HG02970 (cell line): Measurements from ENCODE around the gene LARP7.
"Not testable (repeated sequence)": the region's sequence is repeated elsewhere in the genome, so short reads cannot be mapped to it uniquely, and the experiment has no call there.

ENCODE experiments used
- ATAC-seq: cut with Tn5 transposase; IDR thresholded peaks from one replicate; pipeline ENCODE4 v1.9.1; 2021; ENCODE audit warnings: mild to moderate bottlenecking, moderate library complexity, moderate number of reproducible peaks; ENCODE audit not compliant: unreplicated experiment, low FRiP score

Gene LARP7

DNA sequence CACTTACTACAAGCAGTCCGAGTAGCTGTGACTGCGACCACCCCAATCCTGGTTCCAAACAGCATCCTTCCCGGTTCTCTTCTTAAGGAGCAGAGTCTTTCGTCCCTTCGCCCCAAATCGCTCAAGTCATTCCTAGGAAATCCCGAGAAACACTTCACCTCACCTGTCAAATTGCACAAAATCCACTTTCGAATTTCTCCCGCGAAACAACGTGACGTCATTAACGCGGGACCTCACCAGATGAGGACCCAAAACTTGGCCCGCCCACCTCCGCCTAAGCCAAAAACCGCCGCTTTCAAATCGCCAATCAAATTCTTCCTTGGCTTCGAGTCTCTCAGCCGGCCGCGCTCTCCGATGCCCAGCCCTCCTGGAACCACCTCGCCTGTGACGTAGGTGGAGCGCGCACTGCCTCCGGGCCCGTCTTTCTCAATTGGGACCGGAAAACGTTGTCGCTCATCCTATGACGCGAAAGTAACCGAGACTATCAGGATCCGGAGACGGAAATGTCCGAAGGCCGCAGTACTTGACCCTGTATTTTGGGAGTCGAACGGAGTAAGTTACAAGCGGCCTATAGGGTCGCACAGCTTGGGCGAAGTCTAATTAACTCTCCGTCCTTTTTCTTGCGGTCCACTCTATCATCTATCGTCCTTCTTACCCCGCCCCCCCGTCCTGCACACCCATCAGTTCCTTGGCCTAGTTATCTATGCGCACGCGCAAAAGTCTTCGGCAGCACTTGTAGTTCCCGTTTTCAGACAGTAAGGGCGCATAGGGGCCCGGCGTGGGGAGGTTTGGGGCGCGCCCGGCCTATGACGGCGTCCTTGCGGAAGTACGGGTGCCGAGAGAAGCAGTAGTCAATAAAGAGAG is at the start of gene LARP7, which contains the start of gene ZGRF1:
TSS of gene LARP7 (plus strand) at position 456 of the 864 bp plus-strand sequence. CDS start 7,527 bp downstream, outside the sequence.
TSS of gene ZGRF1 (minus strand) at position 222 of the 864 bp plus-strand sequence. CDS start 3,733 bp downstream, outside the sequence.
- peak; percentile 94 for ATAC-seq

DNA sequence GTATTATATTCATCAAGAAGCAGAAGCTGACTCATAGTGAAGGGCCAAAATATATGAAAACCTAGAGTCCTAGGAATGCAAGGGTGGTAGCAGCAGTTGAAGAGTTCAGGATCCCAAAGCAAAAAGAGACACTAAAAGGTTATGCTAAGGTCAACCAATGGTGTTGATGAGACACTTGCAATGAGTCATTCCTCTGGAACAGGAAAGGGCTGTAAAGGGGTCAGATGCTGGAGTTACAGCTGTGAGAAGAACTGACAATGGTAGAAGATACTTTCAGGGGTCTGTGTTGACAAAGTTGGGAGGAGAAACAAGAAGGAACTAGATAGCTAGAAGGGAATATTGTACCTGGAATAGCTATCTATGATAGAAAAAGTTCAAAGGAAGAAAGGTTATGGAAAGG is 47.7 kb upstream of the LARP7 start:
- no peak for ATAC-seq

DNA sequence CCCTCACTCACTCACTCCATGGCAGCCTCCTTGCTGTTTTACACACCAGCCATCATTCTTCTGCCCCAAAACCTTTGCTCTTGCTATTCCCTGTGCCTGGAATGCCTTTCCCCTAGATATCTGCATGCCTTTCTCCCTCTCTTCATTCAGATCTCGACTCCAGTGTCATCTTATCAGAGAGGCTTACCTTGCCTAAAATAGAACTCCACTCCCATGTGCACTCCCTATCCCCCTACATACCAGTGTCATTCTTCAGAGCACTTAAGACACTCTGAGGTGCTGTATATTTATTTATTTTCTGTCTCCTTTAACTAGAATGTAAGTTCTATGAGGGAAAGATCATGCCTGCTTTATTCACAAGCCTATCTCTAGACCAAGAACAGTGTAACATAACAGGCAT is 45.4 kb upstream of the LARP7 start:
- ATAC-seq, result no peak

DNA sequence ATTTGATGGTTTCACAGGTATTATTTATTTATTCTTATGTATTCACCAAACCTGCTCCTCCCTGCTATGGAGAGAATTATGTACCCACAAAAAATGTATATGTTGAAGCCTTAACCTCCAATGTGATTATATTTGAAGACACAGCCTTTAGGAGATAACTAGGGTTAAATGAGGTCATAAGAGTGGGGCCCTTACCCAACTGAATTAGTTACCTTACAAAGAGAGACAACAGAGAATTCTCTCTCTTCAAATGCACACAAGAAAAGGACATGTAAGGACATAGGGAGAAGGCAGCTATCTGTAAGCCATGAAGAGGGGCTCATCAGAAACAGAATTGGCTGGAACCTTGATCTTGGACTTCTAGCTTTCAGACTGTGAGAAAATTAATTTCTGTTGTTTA is 44.2 kb upstream of the LARP7 start:
- no peak for ATAC-seq

DNA sequence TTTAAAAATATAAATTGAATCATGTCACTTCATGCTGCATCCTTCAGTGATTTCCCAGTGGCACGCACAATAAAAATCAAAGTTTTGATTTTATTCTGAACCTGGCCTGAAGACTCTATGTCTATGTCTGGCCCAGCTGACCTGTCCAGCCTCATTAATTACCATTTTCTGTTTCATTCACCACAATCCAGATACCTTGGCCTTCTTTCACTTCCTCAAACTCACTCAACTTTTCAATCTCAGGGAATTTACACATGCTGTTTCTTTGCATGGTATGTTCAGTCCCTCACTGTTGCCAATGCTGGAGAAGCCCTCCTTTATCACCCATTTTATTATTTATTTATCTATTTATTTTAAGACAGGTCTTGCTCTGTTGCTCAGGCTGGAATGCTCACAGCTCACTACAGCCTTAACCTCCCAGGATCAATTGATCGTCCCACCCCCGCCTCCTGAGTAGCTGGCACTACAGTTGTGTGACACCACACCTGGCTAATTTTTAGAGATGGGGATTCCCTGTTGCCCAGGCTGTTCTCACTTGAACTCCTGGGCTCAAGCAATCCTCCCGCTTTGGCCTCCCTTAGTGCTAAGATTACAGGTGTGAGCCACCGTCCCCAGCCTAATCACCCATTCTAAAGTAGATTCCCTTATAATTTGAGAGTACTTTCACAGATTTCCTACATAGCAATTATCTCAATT is 43.4 kb upstream of the LARP7 start:
- ATAC-seq, result no peak

DNA sequence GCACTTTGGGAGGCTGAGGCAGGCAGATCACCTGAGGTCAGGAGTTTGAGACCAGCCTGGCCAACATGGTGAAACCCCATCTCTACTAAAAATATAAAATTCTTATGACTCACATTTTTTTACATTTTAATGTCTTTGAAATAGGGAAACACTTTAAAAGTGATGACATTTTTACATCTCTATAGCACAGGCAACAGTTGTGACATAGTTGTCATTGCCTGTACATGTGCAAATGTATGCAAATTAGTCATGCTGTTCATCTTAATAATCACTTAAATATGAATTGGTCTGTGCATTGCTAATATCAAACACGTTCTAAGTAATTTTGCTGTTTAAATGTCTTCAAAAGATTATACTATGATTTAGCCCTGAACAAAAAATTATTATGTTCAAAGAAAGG is 42.0 kb upstream of the LARP7 start:
- ATAC-seq, result no peak

DNA sequence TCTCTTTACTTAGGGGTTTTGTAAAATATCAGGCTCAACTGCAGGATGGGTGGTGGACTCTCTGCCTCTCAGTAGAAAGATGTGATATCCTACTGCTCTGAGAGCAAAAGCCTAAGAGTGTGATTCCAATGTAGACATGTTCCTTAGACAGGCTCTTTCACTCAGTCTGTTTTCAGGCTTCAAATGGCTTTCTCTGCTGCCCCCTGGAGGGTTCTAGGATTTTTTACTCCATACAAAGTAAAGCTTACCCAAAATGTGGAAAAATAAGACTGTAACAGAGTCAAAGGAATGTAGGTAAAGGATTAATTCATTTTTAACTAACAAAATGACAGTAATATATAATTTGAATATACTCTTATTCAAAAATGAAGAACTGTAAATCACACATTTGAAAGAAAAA is 32.4 kb upstream of the LARP7 start:
- no peak for ATAC-seq

DNA sequence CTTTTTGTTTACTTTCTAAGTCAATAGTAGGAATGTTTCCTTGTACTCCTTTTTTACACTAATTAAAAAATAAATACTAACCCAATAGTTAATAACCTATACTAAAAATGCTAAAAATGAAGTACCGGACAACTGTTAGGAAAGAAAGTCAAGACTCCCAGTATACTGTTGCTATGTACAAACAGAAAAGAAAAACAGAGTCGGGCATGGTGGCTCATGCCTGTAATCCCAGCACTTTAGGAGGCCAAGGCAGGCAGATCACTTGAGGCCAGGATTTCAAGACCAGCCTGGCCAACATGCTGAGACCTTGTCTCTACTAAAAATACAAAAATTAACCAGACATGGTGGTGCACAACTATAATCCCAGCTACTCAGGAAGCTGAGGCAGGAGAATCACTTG is 24.1 kb upstream of the LARP7 start:
- ATAC-seq, result not testable (repeated sequence)

DNA sequence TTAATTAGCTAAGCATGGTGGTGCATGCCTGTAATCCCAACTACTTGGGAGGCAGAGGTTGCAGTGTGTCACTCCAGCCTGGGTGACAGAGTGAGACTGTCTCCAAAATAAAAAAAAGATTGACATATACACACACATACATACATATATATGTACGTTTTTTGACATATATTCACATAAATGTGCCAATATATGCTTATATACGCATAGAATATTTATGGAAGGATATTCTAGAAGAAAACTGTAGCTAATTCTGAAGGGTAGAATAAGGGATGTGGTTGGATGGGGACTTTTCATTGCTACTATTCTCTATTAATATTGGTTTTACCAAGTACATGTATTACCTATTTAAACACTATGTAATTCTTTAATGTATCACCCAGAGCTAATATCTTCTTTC is 20.0 kb upstream of the LARP7 start:
- no peak for ATAC-seq

DNA sequence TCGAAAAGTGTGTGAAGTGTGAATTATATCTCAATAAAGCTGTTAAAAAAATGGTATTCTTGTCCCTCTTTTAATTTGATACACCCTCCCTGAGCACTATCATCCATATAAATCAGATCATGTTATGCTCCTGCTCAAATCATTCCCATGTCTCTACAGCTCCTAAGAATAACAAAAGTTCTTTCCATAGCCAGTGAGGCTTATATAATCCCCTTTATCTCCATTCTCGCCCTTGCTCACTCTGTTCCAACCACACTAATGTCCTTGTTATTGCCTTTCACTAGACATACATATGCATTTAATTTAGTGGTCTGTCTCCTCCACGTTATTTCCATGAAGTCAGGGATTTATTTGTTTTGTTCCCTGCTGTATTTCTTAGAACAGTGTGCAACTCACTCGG is 10.7 kb upstream of the LARP7 start:
- ATAC-seq, result no peak

DNA sequence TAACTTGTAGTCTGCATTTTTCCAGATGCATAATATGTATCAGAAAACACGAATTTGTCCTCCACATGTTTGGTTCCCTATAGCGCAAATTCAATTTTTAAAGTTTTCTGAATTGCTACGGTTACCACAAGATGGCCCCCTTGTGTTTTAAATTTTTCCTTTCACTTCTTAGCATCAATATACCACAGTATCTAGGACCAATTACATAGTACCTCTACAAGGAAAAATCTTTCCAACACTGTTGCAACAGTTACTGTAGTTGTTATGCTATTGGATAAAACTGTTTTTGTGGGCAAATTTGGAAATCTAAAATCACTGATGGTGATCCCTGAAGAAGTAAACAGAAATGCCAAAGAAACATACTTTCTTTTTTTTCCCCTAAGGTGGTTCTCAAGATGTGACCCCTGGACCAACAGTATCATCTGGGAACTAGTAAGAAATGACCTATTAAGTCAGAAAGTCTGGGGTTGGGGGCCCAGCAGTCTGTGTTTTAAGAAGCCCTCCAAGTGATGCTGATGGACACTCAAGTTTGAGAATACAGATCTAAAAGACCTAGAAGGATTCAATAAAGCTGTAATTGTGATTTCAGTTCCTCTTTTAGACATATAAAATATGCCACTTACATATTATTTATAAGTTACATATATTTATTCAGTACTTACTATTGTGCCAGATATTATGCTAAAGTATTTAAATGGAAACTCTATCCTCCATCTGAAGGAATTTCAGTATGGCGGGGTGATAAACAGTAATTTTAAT is 3.3 kb upstream of the LARP7 start:
- ATAC-seq, result no peak

DNA sequence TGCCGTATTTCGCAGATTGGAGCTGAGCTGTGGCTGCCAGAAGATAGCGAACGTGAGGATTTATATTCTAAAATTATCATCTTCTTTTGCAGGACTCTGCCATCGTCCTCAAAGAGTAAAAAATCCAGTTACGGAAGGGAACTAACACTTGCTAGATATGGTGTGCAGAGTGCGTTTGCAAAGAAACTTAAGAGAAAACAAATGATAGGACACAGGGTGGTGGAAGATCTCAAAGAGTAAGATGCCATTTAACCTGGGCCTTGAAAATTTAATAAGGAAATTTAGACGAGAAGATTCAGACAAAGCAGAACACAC is 566 bp downstream of the LARP7 start:
- no peak for ATAC-seq

DNA sequence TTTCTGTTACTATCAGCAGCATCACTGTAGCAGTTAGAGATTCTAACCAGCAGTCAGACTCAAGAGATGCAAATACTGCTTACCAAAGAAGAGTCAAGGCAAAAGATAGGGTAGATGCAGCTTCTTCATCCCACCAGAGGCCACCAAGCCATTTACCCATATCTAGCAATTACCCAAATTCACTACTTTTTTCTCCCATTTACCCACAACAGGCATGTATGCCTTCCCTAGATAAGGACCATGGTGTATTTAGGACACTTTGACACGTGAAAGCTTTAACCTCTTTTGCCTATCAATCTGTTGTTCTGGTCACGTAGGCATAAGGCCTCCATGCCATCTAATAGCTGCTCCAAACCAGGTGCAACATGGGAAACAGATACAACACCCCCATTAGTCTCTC is 5.6 kb downstream of the LARP7 start:
- no peak for ATAC-seq

DNA sequence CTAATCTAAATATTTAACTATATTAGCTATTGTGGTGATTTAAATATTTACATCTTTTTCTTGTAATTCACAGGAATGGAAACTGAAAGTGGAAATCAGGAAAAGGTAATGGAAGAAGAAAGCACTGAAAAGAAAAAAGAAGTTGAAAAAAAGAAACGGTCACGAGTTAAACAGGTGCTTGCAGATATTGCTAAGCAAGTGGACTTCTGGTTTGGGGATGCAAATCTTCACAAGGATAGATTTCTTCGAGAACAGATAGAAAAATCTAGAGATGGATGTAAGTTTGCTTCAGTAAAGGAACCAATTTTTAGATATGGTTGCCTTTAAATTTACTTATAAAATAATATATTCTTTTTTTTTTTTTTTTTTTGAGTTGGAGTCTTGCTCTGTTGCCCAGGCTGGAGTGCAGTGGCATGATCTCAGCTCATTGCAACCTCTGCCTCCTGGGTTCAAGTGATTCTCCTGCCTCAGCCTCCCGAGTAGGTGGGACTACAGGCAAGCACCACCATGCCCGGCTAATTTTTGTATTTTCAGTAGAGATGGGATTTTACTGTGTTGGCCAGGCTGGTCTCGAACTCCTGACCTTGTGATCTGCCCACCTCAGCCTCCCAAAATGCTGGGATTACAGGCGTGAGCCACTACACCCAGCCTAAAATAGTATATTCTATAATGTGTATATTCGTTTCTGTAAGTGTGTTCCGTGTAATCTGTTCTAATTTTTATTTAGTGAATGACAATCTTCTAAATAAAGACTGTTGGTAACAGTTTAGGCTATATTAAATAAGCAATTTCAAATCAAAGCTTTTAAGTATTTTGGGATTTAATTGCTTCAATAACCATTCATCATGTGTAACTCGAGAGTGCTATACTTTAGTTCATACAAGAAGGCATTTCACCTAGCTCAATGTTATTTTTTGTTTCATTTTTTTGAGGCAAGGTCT is 7.9 kb downstream of the LARP7 start:
- not testable (repeated sequence) for ATAC-seq

DNA sequence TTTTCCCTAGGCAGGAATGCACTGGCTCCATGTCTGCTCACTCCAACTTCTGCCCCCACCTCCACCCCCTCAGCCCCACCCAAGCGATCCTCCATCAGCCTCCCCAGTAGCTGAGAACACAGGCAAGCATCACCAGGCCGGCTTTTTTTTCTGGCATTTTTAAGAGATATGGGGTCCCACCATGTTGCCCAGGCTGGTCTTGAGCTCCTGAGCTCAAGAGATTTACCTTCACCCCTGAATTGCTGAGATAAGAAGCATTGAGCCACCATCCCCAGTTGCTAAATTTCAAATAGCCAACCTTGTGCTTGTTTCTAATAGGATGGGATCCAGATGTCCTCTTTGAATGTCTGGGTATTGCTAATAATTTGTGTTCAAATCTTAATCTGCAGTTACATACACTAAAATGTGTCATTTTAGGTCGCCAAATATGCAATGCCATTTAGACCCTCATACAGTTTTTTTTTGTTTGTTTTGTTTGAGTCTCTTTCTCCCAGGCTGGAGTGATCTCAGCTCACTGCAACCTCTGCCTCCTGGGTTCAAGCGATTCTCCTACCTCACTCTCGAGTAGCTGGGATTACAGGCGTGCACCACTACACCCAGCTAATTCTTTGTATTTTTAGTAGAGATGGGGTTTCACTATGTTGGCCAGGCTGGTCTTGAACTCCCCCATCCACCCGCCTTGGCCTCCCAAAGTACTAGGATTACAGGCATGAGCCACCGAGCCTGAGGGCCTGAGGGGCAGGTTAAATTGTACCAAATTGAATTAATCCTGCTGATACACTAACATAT is 8.8 kb downstream of the LARP7 start:
- no peak for ATAC-seq

DNA sequence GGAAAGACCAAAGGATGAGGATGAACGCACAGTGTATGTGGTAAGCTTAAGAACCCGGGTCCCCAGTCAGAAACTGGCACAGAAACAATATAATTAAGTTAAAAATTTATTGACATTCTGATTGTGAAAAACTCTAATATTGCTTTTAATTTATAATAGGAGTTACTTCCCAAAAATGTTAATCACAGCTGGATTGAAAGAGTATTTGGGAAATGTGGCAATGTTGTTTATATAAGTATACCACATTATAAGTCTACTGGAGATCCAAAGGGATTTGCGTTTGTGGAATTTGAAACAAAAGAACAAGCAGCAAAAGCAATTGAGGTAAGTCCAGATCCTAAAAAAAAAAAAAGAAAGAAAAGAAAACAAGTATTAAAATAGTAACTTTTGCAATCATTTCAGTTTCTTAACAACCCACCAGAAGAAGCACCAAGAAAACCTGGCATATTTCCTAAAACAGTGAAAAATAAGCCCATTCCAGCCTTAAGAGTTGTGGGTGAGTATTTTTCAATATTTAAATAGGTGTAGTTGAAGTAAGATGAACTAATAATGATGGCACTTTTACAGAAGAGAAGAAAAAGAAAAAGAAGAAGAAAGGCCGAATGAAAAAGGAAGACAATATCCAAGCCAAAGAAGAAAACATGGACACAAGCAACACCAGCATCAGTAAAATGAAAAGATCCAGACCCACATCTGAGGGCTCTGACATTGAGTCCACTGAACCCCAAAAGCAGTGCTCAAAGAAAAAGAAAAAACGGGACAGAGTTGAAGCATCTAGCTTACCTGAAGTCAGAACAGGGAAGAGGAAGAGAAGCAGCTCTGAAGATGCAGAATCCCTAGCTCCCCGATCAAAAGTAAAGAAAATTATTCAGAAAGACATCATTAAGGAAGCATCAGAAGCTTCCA is 9.9 kb downstream of the LARP7 start:
- ATAC-seq, result no peak

DNA sequence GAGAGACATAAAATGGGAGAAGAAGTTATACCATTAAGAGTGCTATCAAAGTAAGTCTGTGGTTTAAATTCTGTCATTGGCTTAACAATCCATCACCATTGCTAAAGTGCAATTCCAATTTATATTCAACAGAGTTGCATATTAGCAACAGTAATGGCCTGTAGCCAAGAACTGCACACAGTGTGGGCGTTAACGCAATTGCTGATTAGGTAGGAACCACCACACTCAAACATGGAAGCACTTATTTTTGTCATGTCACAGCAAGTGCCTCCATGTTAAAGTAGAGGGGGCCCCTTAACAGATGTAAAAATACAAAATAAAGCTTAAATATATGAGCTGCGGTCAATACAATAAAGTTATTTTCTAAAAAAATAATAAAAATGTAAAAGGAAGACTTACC is 10.8 kb downstream of the LARP7 start:
- ATAC-seq, result no peak
